Activated T-cell treated with anti-CD3 and anti-CD28 coated beads, Interleukin-2, amount 50 U/mL, for 1 hour (primary cell): Measurements from ENCODE around the gene LMO2.
"Not testable (repeated sequence)": the region's sequence is repeated elsewhere in the genome, so short reads cannot be mapped to it uniquely, and the experiment has no call there.

ENCODE experiments used
- DNase-seq: peaks from one replicate; pipeline ENCODE4 v3.0.0-alpha.2; 2020

Gene LMO2

DNA sequence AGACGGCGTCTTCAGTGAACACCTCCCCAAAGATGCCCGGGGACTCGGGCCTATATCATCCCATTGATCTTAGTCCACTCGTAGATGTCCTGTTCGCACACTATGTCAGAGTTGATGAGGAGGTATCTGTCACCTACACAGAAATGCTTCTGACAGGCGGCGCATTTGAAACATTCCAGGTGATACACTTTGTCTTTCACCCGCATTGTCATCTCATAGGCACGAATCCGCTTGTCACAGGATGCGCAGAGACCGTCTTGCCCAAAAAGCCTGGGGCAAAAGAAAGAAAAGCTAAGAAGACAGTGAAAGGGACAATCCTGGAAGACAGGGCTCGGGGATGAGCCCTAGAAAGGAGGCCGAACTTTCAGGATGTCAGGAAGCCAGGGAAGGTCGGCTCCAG is 32.6 kb downstream of the LMO2 start:
- no peak for DNase-seq

DNA sequence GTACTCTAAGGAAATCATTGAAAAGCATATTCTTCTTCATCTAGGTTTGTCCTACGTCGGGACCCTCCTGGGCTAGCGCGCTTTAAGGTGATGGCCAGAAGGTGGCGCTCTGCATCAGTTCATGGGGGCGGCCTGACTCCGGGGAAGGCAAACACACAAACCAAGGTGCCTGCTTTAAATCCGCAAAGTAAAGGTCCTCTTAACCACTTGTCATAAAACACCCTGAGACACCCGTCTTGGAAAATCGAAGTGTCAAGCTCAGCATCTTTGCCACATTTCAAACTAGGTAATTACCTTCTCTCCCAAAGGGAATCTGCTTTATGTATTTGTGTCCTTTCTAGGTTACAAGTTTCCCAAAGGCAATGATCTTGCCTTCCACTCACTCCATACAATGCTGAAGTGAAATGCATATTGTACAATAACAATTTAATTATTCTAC is 33.9 kb downstream of the LMO2 start:
- peak; percentile 72 for DNase-seq

DNA sequence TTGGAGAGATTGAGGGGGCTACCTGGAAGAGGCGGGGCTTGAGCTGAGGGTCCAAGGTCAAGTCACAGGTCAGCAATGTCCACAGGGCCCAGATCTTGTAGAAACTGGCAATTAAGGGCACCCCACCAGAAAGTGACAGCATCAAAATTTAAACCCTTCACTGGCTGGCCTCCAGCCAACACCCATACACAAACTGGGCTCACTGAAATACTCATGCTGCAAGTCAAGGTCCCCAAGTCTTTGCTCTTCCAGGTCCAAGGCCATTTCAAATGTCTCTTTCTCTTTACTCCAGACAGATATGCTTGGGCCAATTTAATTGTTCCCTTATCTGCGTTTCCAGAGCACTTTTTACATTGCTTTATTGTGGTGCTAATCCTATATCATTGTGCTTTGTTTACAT is 36.4 kb downstream of the LMO2 start:
- DNase-seq: no peak

DNA sequence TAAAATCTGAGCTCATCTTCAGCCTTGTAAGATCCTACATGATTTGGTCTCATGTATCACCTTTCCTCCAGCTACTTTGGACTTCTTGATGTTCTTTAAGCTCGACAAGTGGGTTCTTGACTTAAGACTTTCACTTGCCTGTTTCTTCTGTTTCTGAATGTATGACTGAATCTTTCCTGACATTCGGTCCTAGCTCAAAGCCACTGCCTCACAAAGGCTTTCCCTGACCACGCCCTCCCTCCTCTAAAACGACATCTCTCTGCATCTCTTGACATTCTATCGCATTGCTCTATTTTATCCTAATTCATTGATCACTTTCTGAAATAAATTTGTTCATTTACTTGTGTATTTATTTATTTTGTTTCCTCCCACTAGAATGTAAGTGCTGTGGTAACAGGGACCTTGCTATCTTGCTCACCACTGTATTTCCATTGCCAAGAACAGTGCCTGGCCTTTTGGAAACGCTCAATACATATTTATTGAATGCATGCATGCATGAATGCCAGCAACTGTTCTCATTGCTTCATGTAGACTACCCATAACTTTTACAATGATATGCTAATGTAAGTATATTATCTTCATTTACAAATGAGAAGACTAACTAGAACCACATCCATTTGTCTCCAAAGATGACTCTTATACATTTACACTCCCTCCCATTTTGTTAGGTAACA is 43.0 kb downstream of the LMO2 start:
- no peak for DNase-seq

DNA sequence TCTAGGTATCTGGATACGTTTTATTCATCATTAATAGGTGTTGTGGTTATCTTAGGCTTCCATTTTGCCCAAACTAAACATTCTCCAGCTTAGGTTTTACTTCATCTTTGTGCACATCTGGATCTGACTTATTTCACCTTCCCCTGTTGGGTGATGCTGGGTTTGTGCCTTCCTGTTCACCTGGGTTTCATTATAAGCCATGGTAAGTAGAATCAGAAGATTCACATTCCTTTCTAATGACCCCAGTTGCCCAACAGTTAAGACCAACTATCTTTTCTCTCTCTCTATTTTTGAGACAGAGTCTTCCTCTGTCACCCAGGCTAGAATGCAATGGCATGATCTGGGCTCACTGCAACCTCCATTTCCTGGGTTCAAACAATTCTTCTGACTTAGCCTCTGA is 44.6 kb downstream of the LMO2 start:
- DNase-seq: no peak

DNA sequence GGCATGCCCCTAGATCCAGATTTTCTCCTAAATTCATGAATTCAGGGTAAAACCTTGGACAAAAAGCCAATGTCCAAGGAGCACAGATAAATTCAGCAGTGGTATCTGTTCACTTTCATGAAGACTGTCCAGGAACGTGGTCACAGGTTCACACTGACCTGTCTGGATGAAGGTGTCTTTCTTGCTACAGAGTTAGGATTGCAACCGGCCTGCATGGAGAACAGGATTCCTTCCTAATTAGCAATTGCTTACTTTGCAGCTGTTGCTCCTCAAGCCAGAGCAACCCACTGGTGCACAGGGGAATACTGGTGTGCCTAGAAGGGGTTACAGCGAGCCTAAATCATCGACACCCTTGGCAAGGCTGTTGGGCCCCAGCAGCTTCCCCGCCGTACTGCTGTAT is 47.6 kb downstream of the LMO2 start:
- DNase-seq: no peak

DNA sequence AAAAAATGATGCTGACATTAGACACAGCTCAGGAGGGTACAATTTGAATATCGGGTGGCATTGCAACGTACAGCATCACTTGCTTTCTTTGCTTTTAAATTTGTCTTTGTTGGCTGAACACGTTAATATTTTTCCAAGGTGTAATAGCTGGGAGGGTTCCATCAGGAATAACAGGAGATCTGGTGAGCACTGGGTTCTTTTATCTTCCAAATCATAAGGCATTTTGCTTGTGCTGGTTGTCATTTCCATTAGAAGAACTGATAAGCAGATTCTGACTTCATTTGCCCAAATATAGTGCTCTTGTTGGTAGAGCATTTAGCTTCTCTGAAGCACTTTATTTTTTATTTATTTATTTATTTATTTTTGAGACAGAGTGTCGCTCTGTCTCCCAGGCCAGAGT is 48.9 kb downstream of the LMO2 start:
- no peak for DNase-seq

DNA sequence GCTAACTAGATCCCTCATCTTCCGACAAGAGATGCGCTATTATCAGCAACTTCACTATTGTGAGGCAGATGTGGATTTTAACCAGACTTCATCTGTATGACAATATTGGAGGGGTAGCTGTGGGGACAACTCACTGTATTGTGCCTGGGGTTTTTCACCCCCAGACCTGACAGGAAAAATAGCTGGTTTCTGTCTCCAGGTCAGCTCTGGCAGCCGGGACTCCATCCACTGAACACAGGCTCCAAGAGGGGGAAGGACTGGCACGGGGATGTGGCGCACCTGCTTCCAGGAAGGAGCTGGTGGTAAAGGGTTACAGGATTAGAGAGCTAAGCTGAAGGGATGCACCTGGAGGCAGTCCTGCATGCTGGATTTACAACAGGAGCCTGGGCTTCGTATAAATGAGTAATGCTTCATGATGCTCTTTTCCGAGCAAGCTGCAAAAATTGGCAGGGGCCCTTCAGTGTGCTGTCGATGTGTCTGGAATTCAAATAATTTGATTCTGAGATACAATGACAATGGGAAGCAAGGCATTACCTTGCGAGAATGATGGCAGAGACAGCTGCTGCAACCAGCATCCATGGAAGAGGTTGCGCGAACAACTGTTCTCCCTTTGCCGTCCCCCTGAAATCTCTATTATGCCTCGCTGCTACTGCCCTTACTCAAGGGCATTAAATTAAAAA is 49.5 kb downstream of the LMO2 start:
- DNase-seq: no peak

DNA sequence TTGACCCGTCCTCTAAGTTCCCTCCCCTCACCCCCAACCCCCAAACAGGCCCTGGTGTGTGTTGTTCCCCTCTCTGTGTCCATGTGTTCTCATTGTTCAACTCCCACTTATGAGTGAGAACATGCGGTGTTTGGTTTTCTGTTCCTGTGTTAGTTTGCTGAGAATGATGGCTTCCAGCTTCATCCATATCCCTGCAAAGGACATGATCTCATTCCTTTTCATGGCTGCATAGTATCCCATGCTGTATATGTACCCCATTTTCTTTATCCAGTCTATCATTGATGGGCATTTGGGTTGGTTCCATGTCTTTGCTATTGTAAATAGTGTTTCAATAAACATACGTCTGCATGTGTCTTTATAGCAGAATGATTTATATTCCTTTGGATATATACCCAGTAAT is 53.6 kb downstream of the LMO2 start:
- not testable (repeated sequence) for DNase-seq

DNA sequence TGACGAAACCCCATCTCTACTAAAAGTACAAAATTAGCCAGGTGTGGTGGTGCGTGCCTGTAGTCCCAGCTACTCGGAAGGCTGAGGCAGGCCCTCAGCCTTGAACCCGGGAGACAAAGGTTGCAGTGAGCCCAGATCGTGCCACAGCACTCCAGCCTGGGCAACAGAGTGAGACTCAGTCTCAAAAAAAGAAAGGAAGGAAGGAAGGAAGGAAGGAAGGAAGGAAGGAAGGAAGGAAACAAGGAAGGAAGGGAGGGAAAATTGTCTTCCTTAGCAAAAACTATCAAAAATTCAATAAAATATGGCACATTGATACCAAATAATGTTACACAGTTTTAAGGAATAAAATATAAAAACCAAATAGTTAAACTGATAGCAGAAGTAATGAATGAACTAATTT is 54.5 kb downstream of the LMO2 start:
- not testable (repeated sequence) for DNase-seq

DNA sequence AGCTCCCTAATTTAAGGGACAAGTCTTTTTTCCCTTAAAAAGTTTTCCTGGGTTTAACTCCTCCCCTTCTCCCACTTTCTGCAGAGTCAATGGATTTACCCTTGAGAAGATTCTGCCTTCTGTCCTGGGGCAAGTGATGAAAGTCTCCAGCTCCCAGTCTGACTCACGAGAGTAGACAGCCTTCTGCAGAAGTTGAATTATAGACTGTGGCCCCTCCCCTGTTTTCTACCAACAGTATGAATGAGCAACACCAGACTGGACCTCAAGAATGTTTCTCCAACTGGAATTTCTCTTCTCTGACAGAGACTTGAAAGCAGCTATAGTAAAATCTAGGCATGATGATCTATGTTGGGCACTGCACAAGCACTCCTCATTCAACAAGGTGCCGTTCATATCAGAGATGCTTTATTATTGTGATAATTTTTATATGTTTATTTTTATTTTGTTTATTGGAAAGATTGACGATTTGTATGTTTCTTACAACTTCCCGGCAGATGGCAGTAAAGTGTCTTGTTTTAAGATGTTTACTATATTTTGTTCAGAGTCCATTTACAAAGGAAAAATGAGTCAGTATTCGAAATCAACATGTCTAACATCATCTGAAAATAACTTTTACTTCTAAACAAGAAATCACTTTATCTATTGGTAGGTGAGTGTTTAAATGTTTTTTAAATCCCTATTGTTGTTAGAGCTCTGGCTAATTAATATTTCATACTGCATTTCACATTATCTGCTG is 56.6 kb downstream of the LMO2 start:
- DNase-seq: no peak

DNA sequence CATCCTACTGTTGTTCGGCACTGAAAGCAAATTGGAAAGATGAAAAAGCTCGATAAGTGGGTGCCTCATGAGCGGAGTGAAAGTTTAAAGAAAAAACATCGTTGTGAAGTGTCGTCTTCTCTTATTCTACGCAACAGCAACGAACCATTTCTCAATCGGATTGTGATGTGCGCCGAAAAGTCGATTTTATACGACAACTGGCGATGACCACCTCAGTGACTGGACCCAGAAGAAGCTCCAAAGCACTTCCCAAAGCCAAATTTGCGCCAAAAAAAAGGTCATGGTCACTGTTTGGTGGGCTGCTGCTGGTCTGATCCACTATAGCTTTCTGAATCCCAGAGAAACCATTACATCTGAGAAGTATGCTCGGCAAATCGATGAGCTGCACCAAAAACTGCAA is 59.2 kb downstream of the LMO2 start:
- no peak for DNase-seq

DNA sequence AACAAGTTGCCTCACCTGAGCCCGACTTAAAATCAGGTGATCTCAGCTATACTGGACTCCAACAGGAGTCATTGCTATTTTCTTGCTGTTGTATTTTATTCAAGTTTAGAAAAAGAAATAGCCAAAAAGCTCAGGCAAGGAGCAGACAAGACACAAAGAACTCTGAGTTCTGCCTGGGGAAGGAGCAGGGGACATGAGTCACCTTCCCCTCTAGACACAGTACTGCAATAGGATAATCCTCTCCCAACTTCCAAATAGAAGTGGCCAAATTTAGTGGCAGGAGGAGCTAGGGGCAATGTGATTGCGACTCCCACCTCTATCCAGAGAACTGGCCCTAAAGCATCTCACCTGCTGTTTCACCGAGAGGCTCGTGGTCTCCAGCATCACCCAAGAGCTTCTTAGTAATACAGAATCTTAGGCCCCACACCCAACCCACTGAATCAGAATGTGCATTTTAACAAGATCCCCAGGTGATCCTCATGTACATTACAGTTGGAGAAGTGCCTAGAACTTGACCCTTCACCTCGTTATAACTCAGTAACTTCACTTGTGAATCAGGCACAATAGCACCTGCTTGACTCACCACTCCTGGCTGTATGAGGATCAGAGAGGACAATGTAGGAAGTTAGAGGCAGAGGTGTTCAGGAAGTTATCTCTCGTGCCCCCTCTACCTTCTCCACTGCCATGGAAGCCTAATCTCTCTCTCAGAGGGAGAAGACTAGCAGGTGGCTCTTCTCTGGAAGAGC is 60.8 kb downstream of the LMO2 start:
- DNase-seq: no peak

DNA sequence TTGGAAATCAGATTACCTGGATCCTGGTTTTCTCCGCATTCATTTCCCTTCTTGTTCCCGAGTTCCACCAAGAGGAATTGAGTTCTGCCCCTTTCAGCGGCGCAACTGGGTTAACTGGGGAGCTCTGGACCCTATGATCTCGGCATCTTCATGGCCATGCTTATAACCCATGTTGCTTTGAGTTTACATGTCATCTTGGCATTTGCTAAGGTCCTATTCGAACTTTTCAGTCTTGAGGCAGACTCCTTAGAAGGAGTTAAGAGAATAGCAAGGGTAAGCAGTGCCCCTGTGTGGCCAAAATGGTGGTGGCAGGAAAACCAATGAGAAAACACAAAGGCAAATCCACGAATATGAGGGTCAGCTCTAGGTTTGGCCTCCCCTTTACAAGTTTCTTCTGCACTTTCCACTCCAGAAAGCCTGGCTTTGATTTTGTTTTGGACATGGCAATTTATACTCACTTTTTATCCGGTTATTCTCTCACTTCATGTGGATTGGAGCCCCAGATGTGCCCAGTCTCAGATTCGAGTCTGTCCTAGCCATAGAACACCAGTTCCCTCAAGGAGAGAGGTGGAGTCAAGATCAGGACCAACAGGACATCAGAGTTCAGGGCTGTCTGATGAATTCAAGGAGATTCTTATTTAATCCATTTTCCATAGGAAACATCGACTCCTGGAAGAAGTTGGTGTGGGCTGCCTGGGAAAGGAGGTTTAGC is 62.3 kb downstream of the LMO2 start:
- peak; percentile 60 for DNase-seq

DNA sequence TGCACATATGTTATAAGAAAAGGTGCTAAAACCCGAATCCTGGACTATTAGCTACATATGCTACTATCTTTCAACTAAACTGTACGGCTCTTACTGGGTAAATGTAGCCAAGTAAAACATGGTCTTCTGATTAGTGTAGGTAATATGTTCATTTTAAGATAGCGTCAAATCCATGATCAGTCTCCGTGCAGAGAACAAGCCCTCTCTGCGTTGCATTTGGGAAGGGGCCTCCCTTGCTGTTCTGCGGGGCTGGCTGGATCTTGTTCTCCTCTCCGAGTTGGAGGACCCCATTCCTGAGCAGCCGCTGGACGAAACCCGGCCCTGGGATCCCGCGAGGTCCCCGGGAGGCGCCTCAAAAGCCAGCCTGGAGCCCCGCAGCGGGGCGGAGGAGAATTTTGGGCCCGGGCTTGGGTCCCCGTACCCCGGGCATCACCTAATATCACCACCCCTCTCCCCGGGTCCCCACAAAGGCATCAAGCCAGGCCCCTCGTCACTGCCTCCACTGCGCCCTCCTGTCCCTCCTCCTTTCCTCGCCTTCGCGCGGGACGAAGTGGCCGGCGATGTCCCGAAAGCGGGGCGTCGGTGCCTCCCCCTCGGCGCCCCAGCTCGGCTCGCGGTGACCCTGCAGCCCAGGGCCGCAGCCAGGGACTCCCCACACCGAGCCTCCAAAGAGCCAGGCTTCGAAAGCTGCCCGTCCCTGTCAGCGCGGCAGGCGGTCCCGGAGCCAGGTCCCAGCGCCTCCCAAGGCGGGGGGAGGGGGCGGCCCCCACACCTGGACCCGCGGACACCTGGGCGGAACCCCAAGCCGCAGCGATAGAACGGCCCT is 63.1 kb downstream of the LMO2 start:
- DNase-seq: peak; percentile 23

DNA sequence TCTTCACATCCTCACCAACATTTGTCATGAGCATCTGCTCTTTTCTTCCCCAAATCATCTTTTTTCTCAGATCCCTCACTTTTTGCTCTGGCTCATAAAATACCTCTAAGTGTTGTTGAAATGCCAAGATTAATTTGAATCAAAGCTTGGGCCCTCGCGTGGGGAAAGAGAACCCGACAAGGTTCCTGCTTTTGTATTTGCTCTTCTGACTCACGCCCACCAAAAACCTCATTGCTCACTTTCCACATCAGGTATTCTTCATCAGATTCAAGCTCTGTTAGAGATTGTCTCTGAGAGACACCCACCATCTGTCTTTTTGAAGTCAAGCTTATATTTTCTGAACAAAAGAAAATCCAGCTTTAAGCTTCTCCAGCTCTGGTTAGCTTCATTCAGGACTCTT is 64.7 kb downstream of the LMO2 start:
- no peak for DNase-seq

DNA sequence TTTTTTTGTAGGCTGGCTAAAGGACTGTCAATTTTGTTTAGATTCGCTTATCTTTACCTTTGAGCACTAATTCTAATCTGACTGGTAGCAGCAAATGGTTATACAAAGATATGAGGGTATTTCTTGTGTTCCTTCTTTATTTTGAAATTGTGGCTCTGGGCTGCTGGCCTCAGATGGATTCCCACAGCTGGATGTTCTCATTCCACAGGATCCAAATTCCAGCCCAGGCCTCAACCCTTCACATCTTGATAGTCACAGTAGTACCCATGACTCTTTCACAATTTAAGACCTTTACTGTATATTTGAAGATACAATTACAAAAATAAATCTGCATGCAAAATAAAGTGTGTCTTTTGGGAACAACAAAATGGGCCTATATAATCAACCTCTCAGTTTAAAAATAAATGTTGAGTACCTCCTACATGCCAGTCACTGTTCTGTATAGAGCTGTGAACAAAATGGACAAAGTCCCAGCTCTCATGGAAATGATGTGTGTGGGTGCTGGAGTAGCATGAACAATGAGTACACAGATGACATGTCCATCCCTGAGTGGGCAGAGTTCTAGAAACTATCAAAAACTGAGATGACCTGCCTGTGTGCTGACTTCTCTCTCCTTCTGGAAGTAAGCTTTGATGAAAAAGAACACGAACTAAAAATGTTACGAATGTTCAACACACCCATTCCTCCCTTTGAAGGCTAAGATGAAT is 65.9 kb downstream of the LMO2 start:
- no peak for DNase-seq

DNA sequence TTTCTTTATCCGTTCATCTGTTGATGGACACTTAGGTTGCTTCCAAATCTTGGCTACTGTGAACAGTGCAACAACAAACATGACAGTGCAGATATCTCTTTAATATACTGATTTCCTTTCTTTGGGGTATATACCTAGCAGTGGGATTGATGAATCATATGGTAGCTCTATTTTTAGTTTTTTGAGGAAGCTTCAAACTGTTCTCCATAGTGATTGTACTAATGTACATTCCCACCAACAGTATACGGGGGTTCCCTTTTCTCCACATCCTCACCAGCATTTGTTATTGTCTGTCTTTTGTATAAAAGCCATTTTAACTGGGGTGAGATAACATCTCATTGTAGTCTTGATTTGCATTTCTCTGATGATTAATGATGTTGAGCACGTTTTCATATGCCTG is 68.9 kb downstream of the LMO2 start:
- DNase-seq: not testable (repeated sequence)

DNA sequence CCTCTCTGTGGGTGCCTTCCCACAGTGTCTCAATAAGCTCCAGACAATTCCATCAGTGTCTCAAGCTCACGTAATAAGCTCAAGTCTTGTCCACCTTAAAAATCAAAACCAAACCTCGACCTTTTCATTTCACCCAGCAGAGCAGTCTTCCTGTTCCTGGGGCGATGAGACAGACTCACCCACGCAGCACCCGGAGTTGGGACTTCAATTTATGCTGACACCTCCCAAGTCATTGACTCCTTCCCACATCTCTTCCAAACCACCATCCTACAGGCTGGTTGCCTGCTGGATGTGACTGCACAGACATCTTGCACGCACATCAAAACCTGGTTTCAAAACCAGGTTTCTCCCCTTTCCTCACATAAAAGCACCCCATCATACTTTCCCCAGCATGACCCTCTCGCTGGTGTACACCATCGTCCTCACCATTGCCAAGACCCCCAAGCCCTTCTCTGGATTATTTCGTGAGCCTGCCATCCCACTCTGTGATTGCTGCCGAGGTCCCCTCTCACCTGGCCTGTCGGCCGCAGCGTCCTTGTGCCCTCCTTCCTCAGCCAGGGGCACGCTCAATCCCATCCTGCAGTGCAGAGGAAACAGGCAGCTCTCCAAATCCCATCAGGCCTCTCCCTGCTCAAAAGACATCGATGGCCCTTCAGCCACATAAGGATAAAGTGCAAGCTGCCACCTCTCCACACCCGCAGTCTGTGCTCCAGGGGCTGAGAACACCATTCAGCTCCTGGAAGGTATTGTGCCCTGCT is 72.4 kb downstream of the LMO2 start:
- DNase-seq: no peak
